Measurements from ENCODE around the gene LMTK2.
"Not testable (repeated sequence)": the region's sequence is repeated elsewhere in the genome, so short reads cannot be mapped to it uniquely, and the experiment has no call there.

LMTK2 gene

GRCh38 chr7:98116656-98117461, 10.2 kb downstream of the LMTK2 start:
- Histone ChIP-seq H3K36me3 (ENCODE audit: insufficient read depth, insufficient read length, low read length) (no peaks in the 10 kb centered on the region), H3K9me3 (ENCODE audit: insufficient read depth, low read length) (no peaks in the 10 kb centered on the region), H3K4me3 (ENCODE audit: insufficient read length, low read depth) (no peak overlapping the region), H3K4me1 (ENCODE audit: insufficient read depth, insufficient read length) (no peaks in the 10 kb centered on the region), H3K9ac (ENCODE audit: insufficient read length, low read depth) (no peak overlapping the region), H3K27me3 (ENCODE audit: insufficient read depth, insufficient read length) (no peaks in the 10 kb centered on the region)
- no peak for TF ChIP-seq ZNF274 (IDR thresholded peaks at IDR 0.05; ENCODE audit: low read depth, low read length)
- TF ChIP-seq SUZ12 (IDR thresholded peaks at IDR 0.05; ENCODE audit: extremely low read depth, insufficient read depth, insufficient read length) = no peak
- no peak for TF ChIP-seq YY1 (IDR thresholded peaks at IDR 0.05; ENCODE audit: insufficient read depth, insufficient read length)
- no peak for DNase-seq (ENCODE audit: low read depth, low spot score)

- TF ChIP-seq ZNF274 (IDR thresholded peaks at IDR 0.05; ENCODE audit: low read depth, low read length) (no peak), YY1 (IDR thresholded peaks at IDR 0.05; ENCODE audit: insufficient read depth, insufficient read length) (no peak), SUZ12 (IDR thresholded peaks at IDR 0.05; ENCODE audit: extremely low read depth, insufficient read depth, insufficient read length) (no peak)
- H3K9me3 ChIP-seq (ENCODE audit: insufficient read depth, low read length) = no peaks in the 10 kb centered on the region
- no peaks in the 10 kb centered on the region for H3K27me3 ChIP-seq (ENCODE audit: insufficient read depth, insufficient read length)
- no peaks in the 10 kb centered on the region for H3K36me3 ChIP-seq (ENCODE audit: insufficient read depth, insufficient read length, low read length)
- H3K4me1 ChIP-seq (ENCODE audit: insufficient read depth, insufficient read length) = no peaks in the 10 kb centered on the region
- no peak overlapping the region for H3K9ac ChIP-seq (ENCODE audit: insufficient read length, low read depth)
- no peak for DNase-seq (ENCODE audit: low read depth, low spot score)
- H3K4me3 ChIP-seq (ENCODE audit: insufficient read length, low read depth) = no peak overlapping the region
These were observed 12.7 kb downstream of the LMTK2 start for GRCh38 chr7:98119256-98119918.

GRCh38 chr7:98120559-98120958, 13.9 kb downstream of the LMTK2 start:
- H3K9me3 ChIP-seq (ENCODE audit: insufficient read depth, low read length) = no peaks in the 10 kb centered on the region
- no peak overlapping the region for H3K4me3 ChIP-seq (ENCODE audit: insufficient read length, low read depth)
- TF ChIP-seq ZNF274 (IDR thresholded peaks at IDR 0.05; ENCODE audit: low read depth, low read length) = no peak
- TF ChIP-seq SUZ12 (IDR thresholded peaks at IDR 0.05; ENCODE audit: extremely low read depth, insufficient read depth, insufficient read length) = no peak
- no peak for TF ChIP-seq YY1 (IDR thresholded peaks at IDR 0.05; ENCODE audit: insufficient read depth, insufficient read length)
- H3K36me3 ChIP-seq (ENCODE audit: insufficient read depth, insufficient read length, low read length) = no peaks in the 10 kb centered on the region
- H3K27me3 ChIP-seq (ENCODE audit: insufficient read depth, insufficient read length) = no peaks in the 10 kb centered on the region
- no peak overlapping the region for H3K9ac ChIP-seq (ENCODE audit: insufficient read length, low read depth)
- DNase-seq (ENCODE audit: low read depth, low spot score) = no peak
- H3K4me1 ChIP-seq (ENCODE audit: insufficient read depth, insufficient read length) = no peaks in the 10 kb centered on the region

GRCh38 chr7:98121388-98121787, 14.7 kb downstream of the LMTK2 start:
- DNase-seq (ENCODE audit: low read depth, low spot score); H3K9ac ChIP-seq (ENCODE audit: insufficient read length, low read depth); H3K4me1 ChIP-seq (ENCODE audit: insufficient read depth, insufficient read length); H3K9me3 ChIP-seq (ENCODE audit: insufficient read depth, low read length); H3K4me3 ChIP-seq (ENCODE audit: insufficient read length, low read depth); H3K36me3 ChIP-seq (ENCODE audit: insufficient read depth, insufficient read length, low read length); H3K27me3 ChIP-seq (ENCODE audit: insufficient read depth, insufficient read length): not testable (repeated sequence)

GRCh38 chr7:98123365-98123696, 16.7 kb downstream of the LMTK2 start:
- TF ChIP-seq YY1 (IDR thresholded peaks at IDR 0.05; ENCODE audit: insufficient read depth, insufficient read length) (no peak), SUZ12 (IDR thresholded peaks at IDR 0.05; ENCODE audit: extremely low read depth, insufficient read depth, insufficient read length) (no peak), ZNF274 (IDR thresholded peaks at IDR 0.05; ENCODE audit: low read depth, low read length) (no peak)
- Histone ChIP-seq H3K4me3 (ENCODE audit: insufficient read length, low read depth) (no peak overlapping the region), H3K36me3 (ENCODE audit: insufficient read depth, insufficient read length, low read length) (no peaks in the 10 kb centered on the region), H3K27me3 (ENCODE audit: insufficient read depth, insufficient read length) (no peaks in the 10 kb centered on the region), H3K9me3 (ENCODE audit: insufficient read depth, low read length) (no peaks in the 10 kb centered on the region), H3K9ac (ENCODE audit: insufficient read length, low read depth) (no peak overlapping the region), H3K4me1 (ENCODE audit: insufficient read depth, insufficient read length) (no peaks in the 10 kb centered on the region)
- DNase-seq (ENCODE audit: low read depth, low spot score) = no peak

GRCh38 chr7:98125759-98126158, 19.1 kb downstream of the LMTK2 start:
- DNase-seq (ENCODE audit: low read depth, low spot score) = no peak
- H3K4me3 ChIP-seq (ENCODE audit: insufficient read length, low read depth) = no peak overlapping the region
- no peak for TF ChIP-seq YY1 (IDR thresholded peaks at IDR 0.05; ENCODE audit: insufficient read depth, insufficient read length)
- H3K4me1 ChIP-seq (ENCODE audit: insufficient read depth, insufficient read length) = no peaks in the 10 kb centered on the region
- no peaks in the 10 kb centered on the region for H3K27me3 ChIP-seq (ENCODE audit: insufficient read depth, insufficient read length)
- H3K9ac ChIP-seq (ENCODE audit: insufficient read length, low read depth) = no peak overlapping the region
- H3K9me3 ChIP-seq (ENCODE audit: insufficient read depth, low read length) = no peaks in the 10 kb centered on the region
- H3K36me3 ChIP-seq (ENCODE audit: insufficient read depth, insufficient read length, low read length) = no peaks in the 10 kb centered on the region

DNA sequence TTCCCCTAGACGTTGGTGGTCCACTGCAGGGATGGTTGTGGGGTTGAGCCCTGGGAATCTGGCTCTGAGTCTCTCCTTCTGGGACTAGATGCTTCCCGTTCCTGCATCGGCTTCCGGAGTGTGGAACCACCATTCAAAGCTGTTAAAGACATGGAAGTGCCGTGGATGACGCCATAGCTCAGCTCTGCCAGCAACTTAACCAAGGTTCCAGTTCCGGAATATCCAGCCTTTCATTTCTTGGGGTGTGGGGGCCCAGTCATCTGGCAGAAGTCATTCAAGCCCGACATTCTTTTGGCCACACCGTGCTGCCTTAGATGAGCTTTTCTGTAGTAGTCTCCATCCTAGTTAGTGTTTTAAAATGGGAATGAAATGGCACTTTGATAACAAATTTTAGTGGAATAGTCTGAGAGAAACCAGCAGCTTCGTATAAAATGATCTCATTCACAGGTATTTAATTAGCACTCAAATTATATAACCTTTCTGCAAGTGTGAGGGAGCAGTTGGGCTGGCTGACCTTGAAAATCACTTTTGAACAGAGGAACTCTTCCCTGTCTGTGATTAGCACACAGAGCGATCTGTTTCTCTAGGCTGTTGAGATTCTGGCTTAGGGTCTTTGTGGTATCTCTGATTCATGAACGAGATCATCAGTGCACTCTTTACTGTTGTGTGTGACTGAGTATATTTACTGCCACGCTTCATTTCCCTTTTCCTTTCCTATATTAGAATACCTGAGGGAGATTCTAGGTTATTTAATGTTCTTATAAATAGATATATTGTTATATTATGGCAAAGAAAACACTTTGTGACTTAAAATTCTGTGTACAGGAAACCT, 19.9 kb downstream of the LMTK2 start:
- H3K9ac ChIP-seq (ENCODE audit: insufficient read length, low read depth) = no peak overlapping the region
- H3K27me3 ChIP-seq (ENCODE audit: insufficient read depth, insufficient read length) = no peaks in the 10 kb centered on the region
- H3K9me3 ChIP-seq (ENCODE audit: insufficient read depth, low read length) = no peaks in the 10 kb centered on the region
- no peak for DNase-seq (ENCODE audit: low read depth, low spot score)
- TF ChIP-seq ZNF274 (IDR thresholded peaks at IDR 0.05; ENCODE audit: low read depth, low read length) = no peak
- no peak for TF ChIP-seq YY1 (IDR thresholded peaks at IDR 0.05; ENCODE audit: insufficient read depth, insufficient read length)
- no peak for TF ChIP-seq SUZ12 (IDR thresholded peaks at IDR 0.05; ENCODE audit: extremely low read depth, insufficient read depth, insufficient read length)
- H3K4me3 ChIP-seq (ENCODE audit: insufficient read length, low read depth) = no peak overlapping the region
- H3K36me3 ChIP-seq (ENCODE audit: insufficient read depth, insufficient read length, low read length) = no peaks in the 10 kb centered on the region
- H3K4me1 ChIP-seq (ENCODE audit: insufficient read depth, insufficient read length) = no peaks in the 10 kb centered on the region
